RWPE1 (cell line): Measurements from ENCODE around the gene AMOTL1.
"Not testable (repeated sequence)": the region's sequence is repeated elsewhere in the genome, so short reads cannot be mapped to it uniquely, and the experiment has no call there.

Source experiments
- CTCF ChIA-PET: fragments of 350-600 bp; sonication (Branson Sonifier 250); formaldehyde crosslinking; extraction: SDS; loops from one replicate; lab custom pipeline; 2021; lab: Yijun Ruan, JAX
- POLR2A ChIA-PET: fragments of 400-600 bp; formaldehyde crosslinking; extraction: SDS; loops from one replicate; lab custom pipeline; 2020; ENCODE audit warnings: antibody characterized with exemption; ENCODE audit not compliant: low non-redundant PET; lab: Yijun Ruan, JAX
- DNase-seq: peaks from one replicate; pipeline ENCODE4 v3.0.0; 2012; ENCODE audit warnings: low spot score
- H3K27ac ChIP-seq: fragments of 450-650 bp; 2 replicates; pipeline ENCODE4 v1.5.1; 2017
- CTCF ChIP-seq: fragments of 450-650 bp; conservative IDR thresholded peaks from 2 replicates; pipeline ENCODE4 v1.5.1; 2017; ENCODE audit warnings: low read depth, mild to moderate bottlenecking

The AMOTL1 gene

GRCh38 chr11:94787801-94788200, 19.6 kb downstream of the AMOTL1 start:
- H3K27ac ChIP-seq: no peak overlapping the region
- ChIA-PET POLR2A (no interaction called here), CTCF (no interaction called here)
- no peak for DNase-seq
- TF ChIP-seq CTCF: no peak

- CTCF ChIA-PET: no interaction called here
- no peak for TF ChIP-seq CTCF
- POLR2A ChIA-PET: no interaction called here
- no peak overlapping the region for H3K27ac ChIP-seq
- DNase-seq: no peak
Measured at GRCh38 chr11:94788396-94788795, 20.2 kb downstream of the AMOTL1 start.

GRCh38 chr11:94790197-94790596, 22.0 kb downstream of the AMOTL1 start:
- CTCF ChIA-PET: no interaction called here
- no peak for TF ChIP-seq CTCF
- H3K27ac ChIP-seq: no peak overlapping the region
- DNase-seq: no peak
- POLR2A ChIA-PET: no interaction called here

GRCh38 chr11:94790661-94791180, 22.6 kb downstream of the AMOTL1 start:
- no peak for TF ChIP-seq CTCF
- ChIA-PET POLR2A (no interaction called here), CTCF (no interaction called here)
- no peak overlapping the region for H3K27ac ChIP-seq
- DNase-seq: no peak

- CTCF ChIA-PET: interaction anchor here (0.6 to 1.5 kb wide), 2 partner anchors 168 to 984 kb away, joined by 3 to 4 read pairs; no protein-coding TSS in a partner anchor
- no peak for DNase-seq
- H3K27ac ChIP-seq: no peak overlapping the region
- POLR2A ChIA-PET: no interaction called here
- TF ChIP-seq CTCF: no peak
Measured at GRCh38 chr11:94791216-94791889, 23.2 kb downstream of the AMOTL1 start.

- CTCF ChIA-PET: interaction anchor here (1.5 kb wide), 1 partner anchor 169 kb away, joined by 3 read pairs; no protein-coding TSS in a partner anchor
- POLR2A ChIA-PET, H3K27ac ChIP-seq: not testable (repeated sequence)
Measured at GRCh38 chr11:94791942-94792341, 23.8 kb downstream of the AMOTL1 start.

GRCh38 chr11:94792451-94792850, 24.3 kb downstream of the AMOTL1 start:
- DNase-seq: no peak
- CTCF ChIA-PET: interaction anchor here (1.5 kb wide), 1 partner anchor 169 kb away, joined by 3 read pairs; no protein-coding TSS in a partner anchor
- no peak overlapping the region for H3K27ac ChIP-seq
- no peak for TF ChIP-seq CTCF
- POLR2A ChIA-PET: no interaction called here

More at GRCh38 chr11:94791942-94792341, 23.8 kb downstream of the AMOTL1 start:
- DNase-seq: not testable (repeated sequence)
